AG10803 (cell line): ENCODE data around the gene PLEKHG3.

Experiments used
- DNase-seq: peaks from one replicate; pipeline ENCODE4 v3.0.0; 2010; ENCODE audit warnings: low read depth
- H3K4me3 ChIP-seq: 2 replicates; pipeline ENCODE4 v1.5.1; 2011; ENCODE audit warnings: mild to moderate bottlenecking, low read length, control low read depth
- CTCF ChIP-seq: conservative IDR thresholded peaks from 2 replicates; pipeline ENCODE4 v1.5.1; 2011; ENCODE audit warnings: mild to moderate bottlenecking, low read length, control low read depth, inconsistent platforms

Gene PLEKHG3

DNA sequence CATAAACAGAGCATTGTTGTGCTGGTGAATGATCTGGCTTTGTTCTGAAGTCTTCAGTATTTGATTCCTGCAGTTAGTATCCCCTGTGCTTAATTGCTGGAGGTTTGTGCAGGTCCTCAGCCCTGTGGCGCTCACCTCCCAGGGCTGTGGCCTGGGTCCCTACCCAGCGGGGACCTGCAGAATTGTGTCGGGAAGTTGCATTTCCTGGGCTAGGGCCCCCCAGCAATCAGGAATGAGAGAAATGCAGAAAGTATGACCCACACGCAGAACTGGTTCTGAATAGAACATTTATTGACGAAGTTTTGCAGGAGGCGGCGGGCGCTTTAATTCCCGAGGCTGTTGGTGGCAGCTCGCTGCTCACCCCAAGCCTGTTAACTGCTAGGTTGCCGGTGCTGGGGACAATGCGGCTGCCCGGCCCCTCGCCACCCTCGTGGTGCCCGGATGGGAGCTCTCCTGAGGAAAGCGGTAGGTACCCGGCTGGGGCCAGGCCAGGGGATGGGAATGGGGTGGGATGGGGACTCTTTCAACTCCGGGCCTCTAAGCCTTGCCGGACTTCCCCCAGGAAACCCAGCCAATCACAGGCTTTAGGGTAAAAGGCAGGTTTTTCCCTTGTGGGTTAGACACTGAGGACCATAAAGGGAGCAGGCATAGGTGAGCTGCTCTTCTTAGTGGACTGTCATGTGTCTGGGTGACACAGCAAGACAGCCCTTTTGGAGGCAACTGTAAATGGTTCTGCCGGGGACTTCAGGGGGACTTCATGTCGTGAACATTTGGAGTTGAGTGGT lies 11.6 kb downstream of the PLEKHG3 start:
- TF ChIP-seq CTCF = no peak
- peak overlapping the region; percentile 3 for H3K4me3 ChIP-seq
- no peak for DNase-seq

- no peak overlapping the region for H3K4me3 ChIP-seq
- no peak for DNase-seq
- TF ChIP-seq CTCF = no peak
Measured at GRCh38 chr14:64717870-64718269, 13.6 kb downstream of the PLEKHG3 start.

- no peak for TF ChIP-seq CTCF
Measured at GRCh38 chr14:64718762-64719161, 14.5 kb downstream of the PLEKHG3 start.

DNA sequence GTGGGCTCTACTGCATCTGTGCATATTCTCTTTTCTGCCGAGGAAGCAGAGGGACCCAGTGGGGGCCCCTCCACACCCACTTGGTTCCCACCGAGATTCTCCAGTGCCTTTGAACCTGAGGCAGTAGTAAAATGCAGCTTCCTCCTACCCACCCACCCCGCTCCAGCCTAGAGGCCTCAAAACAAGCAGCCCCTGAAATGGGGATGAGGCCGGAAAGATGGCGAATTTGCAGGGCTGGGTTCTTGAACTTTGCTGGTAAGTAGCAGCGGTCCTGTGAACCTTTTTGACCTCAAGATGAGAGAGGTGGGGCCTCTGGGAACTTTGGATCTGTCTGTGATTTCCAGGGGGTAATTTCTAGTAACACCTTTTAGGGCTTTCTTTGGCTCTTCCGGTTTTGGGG lies 15.4 kb downstream of the PLEKHG3 start:
- TF ChIP-seq CTCF = no peak
- DNase-seq = no peak
- no peak overlapping the region for H3K4me3 ChIP-seq

More at GRCh38 chr14:64718762-64719161, 14.5 kb downstream of the PLEKHG3 start:
- DNase-seq = no peak
- no peak overlapping the region for H3K4me3 ChIP-seq

DNA sequence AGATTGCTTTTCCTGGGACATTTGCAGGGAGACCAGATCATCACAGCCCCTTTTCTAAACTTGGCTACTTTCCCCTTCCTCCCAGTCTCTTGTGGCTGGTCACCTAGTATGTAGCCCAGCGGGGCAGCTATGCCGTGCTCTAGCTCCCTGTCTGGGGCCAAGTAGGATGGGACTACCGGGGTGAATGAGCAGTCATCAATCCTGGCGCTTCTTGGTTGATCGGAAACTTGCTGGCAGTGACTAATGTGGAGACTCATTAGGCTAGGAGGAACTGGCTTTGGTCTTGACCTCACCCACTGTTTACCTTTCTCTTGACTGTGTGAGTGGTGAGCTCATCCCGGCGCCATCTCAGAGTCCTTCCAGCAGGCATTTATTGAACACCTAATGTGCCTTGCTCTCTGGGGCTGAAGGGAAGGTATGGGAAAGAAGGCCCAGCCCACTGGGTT lies 15.9 kb downstream of the PLEKHG3 start:
- TF ChIP-seq CTCF = no peak
- H3K4me3 ChIP-seq = no peak overlapping the region
- peak; percentile 66 for DNase-seq

GRCh38 chr14:64721391-64721791 lies 17.2 kb downstream of the PLEKHG3 start:
- DNase-seq = peak; percentile 98
- no peak for TF ChIP-seq CTCF
- H3K4me3 ChIP-seq = peak overlapping the region; percentile 30; the same call in 1 of the 2 replicates

DNA sequence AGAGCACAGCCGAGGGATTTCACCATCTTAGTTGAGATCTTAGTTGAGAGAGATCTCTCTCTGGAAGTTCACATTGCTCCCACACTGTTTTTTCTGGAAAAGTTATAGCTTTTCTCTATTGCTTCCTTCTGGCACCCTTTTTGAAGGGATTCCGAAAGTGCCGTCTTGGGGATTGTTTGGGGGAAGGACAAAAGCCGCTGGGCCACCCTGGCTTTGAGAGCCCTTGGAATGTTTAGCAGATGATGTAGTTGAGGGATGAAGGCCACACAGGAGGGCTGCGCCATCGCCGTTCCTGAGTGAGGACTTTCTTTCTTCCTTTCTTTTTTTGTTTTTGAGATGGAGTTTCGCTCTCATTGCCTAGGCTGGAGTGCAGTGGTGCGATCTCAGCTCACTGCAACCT lies 17.7 kb downstream of the PLEKHG3 start:
- no peak overlapping the region; the same call in 1 of the 2 replicates for H3K4me3 ChIP-seq
- peak; percentile 56 for DNase-seq
- TF ChIP-seq CTCF = no peak
